Stimulated activated CD4-positive, alpha-beta T cell treated with anti-CD3 and anti-CD28 coated beads, TNF-alpha, amount 100 ng/mL, for 48 hours (primary cell): ENCODE data around the gene TTC7B.

ENCODE experiments used
- DNase-seq, 3 donors: peaks; one replicate each; pipeline ENCODE4 v3.0.0-alpha.2; 2020; ENCODE audit warnings: low read depth in 3 of 3

TTC7B gene

DNA sequence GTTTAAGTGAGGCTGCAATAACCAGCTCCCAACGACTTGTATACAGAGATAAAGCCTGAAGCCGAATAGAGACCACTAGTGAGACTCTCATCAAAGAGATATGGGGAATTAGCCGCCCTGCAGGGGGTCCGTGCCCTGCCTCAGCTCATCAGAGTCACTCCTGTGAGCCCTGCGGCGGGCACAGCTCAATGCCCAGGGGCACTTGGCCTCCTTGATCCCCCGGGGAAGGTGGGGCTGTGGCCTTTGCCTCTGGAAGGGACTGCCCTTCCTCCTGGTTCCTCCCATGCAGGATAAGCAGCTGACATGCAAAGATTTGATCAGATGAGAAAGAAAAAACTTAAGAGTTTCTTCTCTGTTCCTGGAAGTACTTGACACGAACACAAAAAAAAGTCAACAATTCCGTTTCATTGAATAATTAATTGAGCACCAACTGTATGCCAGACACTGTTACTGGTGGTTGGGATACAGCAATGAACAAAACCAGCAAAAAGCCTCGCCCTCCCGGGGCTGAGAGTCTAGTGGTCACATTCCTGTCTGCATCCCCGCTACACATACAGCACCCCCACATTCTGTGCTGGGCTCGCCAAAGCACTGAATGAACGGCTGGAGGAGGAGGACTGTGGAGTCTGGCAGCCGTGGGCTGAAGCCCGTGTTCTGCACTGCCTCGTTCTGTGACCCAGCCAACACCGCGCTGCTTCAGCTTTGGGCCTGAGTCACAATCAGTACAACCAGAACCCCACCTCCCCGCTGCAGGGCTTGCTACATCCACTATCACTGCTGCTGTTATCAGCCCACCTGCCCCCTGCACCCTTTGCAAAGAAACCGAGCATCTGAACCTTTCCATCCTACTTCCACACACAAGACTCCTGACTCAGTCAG lies 10.3 kb downstream of the TTC7B start:
- DNase-seq = no peak

DNA sequence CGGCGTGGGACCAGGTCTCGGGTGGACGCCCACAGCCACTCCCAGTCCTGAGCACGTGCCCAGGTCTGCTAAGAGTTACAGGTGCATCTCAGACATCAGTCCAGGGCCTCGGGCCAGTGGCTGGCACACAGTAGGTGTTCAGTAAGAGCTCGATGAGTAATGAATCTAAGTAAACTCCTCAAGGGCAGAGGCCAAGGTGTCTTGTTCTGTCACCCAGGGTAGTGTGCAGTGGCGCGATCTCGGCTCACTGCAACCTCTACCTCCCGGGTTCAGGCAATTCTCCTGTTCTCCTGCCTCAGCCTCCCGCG lies 11.2 kb downstream of the TTC7B start:
- no peak for DNase-seq

DNA sequence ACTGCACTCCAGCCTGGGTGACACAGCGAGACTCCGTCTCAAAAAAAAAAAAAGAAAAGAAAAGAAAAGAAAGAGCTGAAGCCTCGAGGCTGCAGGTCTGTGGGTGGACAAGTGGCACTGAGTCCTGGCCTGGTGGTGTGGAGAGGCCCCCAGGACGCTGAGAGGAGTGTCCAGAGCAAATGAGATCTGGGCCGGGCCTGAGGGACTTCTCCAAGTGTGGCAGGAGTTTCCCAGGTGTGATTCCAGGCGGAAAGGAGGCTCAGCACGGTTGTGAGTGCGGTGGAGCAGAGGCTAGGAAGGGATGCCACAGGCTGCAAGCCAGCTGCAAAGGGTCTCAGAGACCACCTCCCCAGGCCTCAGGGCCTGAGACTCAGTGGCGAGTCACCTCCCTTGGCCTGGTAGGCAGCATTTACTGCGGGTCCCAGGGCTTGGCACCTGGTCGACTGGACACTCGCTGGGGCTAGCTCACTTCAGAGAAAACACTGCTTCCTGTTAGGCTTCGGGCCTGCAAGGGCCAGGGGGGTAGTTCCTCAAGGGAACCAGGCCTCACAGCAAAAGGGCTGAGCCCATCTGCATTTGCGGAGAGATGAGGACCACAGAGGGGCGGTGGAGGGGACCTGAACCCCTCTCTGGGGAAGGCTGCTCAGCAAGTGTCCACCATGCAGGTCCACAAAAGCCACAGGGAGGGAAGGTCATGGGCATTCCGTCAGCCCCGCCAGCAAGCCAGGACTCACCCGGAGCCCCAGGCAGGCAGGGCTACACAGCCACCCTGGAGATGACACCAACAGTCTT lies 11.7 kb downstream of the TTC7B start:
- DNase-seq = no peak

DNA sequence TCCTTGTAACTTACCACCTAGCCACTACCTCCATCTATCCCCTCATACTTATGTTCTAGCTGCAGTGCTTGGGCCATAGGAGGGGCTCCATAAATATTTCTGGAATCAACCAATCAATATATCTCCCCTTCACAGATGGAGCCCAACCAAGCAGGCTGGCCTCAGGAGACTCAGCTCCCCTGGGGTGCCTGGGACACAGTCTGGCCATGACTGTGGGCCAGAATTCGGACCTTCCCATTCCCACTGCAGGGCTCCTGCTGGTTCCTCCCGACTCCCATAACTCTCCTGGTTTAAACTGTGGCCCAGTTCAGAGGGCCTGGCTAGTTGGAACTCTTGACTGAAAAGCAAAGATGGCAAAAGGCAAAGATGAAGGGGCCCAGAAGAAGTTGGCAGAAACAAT lies 13.0 kb downstream of the TTC7B start:
- DNase-seq = no peak

DNA sequence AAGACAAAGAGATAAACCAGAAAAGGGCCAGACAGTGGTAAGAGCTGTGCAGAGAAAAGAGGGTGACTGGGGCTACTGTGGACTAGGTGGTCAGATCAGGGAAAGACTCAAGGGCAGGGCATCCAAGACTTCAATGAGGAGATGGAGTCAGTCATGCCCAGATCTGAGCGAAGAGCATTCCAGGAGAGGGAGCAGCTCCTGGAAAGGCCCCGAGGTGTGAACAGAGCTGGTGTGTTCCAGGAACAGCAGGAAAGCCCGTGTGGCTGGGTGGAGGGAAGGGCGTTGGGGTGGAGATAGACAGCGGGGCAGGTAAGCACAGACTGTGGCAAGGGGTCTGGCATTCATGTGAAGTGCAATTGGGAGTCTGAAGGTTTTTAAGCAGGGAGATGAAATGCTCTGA lies 16.8 kb downstream of the TTC7B start:
- no peak for DNase-seq

DNA sequence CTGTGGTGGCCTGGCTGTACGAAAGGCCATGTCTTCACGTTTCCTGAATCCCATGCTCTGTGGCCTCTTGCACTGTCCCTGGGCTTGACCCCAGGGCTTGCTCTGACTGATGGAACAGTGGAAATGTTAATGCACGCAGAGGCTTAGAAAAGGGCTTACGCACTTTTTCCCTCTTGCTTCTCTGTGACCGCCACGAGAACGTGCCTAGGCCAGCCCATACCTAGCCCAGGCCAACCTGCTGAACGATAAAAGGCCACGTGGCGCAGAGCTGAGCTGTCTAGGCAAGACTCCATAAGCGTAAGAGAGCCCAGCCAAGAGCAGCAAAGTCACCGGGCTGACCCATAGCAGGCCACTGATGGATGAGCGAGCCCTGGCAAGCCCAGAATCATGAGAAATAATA lies 18.3 kb downstream of the TTC7B start:
- no peak for DNase-seq

DNA sequence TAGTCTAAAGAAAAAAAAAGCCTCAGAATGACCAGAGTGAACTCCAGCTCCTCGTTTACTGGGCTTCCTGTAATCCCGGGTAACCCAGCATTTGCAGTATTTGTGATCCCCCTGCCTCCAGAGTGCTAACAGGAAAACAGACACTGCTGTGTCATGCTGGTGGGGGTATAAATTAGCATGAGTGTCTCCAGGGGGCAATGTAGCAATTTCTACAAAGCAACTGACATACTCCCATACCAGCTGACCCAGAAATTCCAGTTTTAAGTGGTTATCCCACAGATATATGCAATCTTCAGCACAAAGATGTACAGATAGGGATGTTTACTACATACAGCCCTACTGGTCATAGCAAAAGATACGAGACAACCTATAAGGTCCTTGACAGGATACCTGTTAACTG lies 18.8 kb downstream of the TTC7B start:
- no peak for DNase-seq

DNA sequence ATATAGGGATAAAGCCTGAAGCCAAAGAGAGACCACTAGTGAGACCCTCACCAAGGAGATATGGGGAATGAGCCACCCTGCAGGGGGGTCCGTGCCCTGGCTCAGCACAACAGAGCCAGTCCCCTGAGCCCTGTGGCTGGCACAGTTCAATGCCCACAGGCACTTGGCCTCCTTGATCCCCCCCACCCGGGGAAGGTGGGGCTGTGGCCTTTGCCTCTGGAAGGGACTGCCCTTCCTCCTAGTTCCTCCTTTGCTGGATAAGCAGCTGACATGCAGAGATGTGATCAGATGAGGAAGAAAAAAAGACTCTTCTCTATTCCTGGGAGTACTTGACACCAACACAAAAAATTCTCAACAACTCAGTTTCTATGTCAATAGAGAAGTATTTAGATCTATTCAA lies 19.9 kb downstream of the TTC7B start:
- no peak for DNase-seq

DNA sequence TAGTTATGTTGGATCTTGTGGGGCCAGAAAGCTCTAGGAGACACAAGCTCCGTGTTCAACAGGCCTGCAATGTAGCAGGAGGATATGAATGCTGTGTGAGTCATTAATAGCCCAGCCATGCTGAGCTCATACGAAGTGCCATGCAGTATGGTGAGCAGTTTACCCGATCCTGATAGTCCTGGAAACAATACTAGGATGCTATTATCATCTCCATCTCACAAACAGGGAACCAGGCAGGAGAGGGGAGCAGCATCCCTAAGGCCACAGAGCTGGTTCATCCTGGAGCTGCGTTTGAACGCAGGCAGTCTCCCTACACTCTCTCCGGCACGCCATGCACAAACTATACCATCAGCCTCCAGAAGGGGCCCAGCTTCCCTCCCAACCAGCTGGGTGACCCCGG lies 20.5 kb downstream of the TTC7B start:
- no peak for DNase-seq

DNA sequence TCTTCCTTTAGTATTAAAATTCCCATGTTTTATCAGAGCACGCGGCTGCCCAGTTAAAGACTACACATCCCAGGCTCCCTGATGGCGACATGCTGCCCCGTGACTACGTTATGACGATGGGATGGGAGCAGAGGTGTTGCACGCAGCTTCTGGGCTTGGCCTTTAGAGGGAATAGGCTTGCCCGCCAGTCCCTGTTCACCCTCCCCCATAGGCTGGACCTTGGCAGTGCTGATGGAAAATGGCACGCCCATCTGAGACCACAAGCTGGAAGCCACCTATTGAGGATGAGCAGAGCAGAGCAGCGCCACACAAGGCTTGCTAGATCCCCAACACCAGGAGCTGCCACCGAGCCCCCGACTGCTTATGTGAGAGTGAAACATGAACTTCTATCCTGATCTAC lies 24.7 kb downstream of the TTC7B start:
- DNase-seq = no peak

DNA sequence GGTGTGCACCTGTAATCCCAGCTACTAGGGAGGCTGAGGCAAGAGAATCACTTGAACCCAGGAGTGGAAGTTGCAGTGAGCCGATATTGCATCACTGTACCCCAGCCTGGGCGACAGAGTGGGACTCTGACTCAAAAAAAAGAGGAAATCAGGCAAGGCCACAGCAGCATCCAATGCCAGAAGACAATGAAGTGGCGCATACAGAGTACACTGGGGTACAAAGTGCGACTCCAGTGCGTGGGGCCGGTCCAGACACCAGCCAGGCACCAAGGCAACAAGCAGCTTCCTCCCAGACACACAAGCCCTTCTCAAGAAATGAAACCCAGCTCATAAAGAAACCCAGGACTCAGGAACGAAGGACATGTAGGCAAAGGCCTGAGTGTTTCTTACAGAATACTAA lies 28.2 kb downstream of the TTC7B start:
- no peak for DNase-seq

DNA sequence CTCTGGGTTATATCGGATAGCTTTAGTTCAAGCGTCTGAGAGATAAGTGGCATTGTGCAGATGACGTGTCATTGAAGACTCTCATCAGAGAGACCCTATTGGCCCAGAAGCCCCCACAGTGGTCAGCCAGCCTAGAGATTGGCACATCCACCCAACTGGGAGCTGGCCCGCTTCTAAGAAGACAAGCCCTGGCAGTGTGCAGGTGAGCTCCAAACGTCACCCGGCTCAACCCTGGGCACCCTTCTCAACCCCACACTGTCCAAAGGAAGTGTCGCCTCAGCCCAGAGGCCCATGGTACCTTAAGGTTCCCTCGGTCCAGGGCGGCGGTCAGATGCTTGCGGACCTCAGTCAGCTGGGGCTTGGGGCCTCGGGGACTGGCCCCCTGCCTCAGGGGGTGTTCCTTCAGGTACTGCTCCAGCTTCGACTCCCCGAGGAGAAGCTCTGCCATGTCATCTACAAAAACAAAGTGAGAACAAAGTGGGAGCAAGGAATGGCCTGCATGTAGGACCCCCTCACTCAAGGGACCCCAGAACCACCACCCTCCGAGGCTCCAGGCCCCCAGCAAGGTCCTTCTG lies 30.3 kb downstream of the TTC7B start:
- DNase-seq = no peak

DNA sequence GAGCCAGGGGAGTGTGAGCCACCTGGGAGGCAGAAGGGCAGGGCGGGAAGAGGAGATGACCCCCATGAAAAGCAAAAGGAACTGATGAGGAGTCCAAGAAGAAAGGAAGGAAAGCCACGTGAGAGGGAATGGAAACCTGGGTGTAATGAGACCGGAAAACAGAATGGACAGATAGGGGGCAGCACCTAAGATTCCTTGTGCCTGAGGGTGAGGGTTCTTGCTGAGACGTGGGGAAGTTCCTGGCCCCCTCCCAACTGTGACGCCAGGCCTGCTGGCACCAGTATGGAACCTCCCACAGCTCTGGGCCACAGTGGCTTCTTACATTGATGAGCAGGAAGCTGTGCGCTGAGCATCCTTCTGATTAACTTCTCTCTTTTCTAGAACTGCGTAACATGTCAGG lies 30.8 kb downstream of the TTC7B start:
- no peak for DNase-seq

DNA sequence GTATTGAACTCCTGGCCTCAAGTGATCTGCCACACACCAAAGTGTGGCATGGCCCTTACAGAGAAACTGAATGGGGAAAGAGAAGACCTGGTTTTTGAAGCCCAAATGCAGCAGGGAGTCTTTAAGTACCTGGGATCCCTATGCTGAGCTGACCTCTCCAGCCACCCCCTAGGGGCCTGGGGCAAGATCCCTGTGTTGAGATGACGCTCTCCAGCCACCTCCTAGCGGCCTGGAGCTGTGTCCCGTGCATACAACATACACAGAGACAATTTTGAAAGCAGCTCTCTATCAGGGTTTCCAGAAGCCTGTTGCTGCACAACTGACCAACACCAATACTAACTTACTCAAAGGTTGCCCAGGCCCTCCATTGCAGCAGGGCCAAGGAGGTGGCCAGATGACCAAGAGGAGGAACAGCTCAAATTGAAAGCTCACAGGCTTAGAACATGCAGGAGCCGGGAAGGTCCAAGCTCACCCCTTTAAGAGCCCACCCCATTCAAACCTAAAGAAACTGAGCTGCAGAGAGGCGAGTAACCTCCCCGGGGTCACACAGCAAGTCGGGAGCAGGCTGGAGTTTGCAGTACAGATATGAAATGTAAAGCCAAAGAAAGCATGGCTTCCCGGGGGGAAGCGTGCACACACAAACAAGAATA lies 31.5 kb downstream of the TTC7B start:
- DNase-seq = no peak

DNA sequence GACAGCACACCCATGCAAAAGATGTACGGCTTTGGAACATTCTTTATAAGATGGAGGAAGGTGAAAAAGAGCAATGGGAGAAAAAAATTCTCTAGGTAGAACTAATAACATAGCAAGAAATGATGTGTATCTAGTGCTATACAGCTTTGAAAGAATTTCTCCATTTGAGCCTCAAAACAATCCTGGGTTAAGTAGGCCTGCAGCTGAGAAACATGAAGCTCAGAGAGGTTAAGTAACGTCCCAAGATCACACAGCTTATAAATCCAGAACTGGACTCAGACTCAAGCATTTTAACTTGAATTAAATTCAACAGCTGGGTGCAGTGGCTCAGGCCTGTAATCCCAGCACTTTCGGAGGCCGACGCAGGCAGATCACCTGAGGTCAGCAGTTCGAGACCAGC lies 32.9 kb downstream of the TTC7B start:
- no peak for DNase-seq

DNA sequence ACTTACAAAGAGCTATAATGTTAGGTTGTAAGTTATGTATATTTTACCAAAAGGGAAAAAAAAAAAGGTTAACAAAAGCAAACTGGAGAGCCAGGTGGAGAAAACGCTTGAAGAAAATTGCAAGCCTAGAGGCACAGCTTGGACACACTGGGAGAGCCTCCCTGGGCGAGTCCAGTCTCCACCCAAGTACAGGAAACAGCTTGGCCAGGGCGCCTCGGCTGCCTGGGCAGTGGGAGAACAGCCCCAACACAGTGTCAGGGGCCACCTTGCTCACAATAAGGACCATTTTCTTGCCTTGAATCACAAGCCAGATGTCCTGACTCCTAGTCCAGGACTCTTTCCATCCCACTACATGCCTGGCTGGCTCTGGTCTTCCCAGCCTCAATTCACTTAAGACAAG lies 33.3 kb downstream of the TTC7B start:
- no peak for DNase-seq

DNA sequence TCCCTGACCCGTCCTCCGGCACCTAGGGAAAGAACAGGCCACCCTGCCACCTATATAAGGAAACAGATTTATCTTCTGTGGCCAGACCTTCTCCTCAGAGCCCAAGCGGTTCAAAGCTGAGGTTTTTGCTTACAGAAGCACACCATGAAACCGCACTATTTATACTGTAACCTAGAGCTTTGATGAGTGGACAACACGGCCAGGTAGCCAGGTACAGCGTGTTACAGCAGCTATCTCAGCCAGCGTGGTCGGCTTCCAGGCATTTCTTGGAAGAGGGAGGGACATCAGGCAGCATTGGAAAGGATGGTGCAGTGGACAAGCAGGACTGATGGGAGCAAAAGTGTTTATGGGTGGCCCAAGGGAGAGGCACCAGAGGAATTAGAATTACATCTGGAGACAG lies 34.4 kb downstream of the TTC7B start:
- DNase-seq = no peak

DNA sequence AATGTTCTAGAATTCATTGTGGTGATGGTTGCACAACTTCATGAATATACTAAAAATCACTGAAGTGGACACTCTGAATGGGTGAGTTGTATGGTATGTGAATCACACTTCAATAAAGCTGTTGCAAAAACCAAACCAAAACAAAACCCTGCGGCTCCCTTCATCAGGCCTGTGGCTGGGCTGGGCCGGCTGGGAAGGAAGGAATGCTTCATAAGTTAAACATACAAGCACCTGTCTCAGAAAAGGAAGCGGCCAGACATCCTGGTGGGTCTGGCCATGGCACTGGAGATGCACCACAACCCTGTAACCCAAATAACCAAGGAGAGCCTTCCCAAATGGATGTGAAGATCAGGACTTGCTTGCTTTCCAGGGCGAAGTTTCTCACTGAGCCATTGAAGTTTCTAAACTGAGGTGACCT lies 34.9 kb downstream of the TTC7B start:
- no peak for DNase-seq

DNA sequence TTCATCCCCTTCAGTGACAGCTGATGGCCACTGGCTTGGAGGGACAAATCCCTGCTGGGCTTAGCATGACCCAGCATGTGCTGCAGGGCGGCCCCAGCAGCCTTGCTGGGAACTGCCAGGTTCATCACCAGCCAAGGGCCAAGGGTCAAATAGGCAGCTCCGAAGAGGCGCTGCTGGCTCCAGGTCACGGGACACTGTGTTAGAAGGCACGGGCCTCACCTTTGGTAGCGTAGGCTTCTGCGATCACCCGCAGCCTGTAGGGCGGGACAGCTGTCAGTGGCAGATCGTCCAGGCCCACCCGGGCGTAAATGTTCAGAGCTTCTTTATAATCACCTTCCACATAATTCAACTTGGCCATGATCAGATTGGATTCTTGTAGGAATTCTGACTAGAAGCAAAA lies 35.7 kb downstream of the TTC7B start:
- DNase-seq = no peak

DNA sequence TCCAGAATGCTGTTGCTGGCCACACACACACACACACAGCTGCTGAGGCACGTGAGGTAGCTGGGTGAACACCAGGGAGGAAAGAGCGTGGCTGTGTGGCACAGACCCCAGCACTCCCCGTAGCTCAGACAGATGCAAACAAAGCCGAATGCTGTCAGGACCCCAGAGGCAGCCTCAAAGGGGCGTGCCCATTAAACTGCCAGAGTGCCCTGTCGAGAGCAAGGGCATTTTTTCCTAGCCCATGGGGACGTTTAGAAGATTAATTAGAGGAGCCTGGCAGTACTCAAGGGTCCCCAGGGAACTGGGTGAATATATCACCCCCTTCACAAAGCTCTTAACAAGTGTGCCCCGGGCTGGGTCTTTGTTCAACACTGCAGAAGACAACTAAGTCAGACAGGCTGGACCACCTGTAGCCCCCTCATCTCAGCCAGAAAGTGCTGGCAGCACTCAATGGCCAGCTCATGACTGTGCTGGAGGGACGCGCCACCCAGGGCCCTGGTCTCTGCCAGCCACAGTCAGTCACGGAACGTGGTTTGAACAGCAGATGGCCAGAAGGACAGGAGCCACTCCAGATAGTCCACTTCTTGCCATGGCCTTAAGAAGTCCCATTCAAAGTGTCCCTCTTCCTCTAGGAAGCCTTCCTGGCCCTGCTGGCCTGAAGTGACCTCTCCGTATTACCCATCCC lies 37.5 kb downstream of the TTC7B start:
- DNase-seq = no peak

DNA sequence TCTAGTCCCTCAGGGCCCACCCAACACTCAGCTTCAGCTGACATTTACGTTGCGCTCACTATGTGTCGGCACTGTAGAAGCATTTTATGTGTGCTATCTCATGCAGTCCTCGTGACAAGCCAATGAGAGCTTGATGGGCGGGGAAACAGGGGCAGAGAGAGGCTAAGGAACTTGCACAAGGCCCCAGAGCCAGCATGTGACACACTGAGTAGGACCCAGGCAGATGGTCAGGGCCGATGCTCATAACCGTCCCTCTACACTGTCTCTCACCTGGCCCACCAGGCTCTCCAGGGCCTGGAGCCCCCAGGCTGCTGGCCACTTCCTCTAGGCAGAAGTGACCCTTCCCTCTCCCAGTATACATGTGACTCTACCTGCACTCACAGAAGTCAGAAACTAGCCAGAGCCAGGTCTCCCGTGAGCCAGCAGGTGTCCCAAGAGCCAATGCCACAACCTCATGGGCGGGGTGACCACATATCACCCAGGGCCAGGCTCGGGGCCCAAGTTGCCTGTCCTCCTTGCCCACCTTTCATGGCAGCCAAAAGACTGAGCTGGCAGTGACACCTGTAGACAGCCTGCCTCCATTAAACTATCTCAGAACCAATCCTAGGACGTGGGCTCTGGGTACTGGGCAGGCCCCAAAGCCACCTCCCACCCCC lies 38.3 kb downstream of the TTC7B start:
- DNase-seq = no peak
